Thymus (tissue), 14 donors: ENCODE data around the gene ZDHHC12. TPM values are rescaled to one million over a fixed set of nuclear protein-coding genes. Genes with fewer than 3 reads are reported as not detected.
A peak's percentile ranks its signal among the peaks of the same experiment; 100 is the strongest.

ENCODE experiments used
- DNase-seq, 9 donors: peaks; one replicate each; pipeline ENCODE4 v3.0.0-alpha.2; 2013; ENCODE audit warnings: low spot score in 9 of 9, low read depth in 6 of 9, missing footprints in 1 of 9
- H3K27ac ChIP-seq, 2 donors: one replicate each; pipeline ENCODE4 v1.5.1; 2013; ENCODE audit warnings: control low read depth in 1 of 2, low read depth in 1 of 2, low read length in 1 of 2, mild to moderate bottlenecking in 1 of 2, moderate library complexity in 1 of 2
- H3K27me3 ChIP-seq, 2 donors: one replicate each; pipeline ENCODE4 v1.5.1; 2013; ENCODE audit warnings: low read length in 1 of 2; ENCODE audit not compliant: control insufficient read depth in 2 of 2, insufficient read depth in 1 of 2
- H3K36me3 ChIP-seq, 2 donors: one replicate each; pipeline ENCODE4 v1.5.1; 2013; ENCODE audit warnings: low read length in 1 of 2, mild to moderate bottlenecking in 1 of 2, moderate library complexity in 1 of 2; ENCODE audit not compliant: control insufficient read depth in 2 of 2, insufficient read depth in 2 of 2
- H3K4me1 ChIP-seq, 2 donors: one replicate each; pipeline ENCODE4 v1.5.1; 2013; ENCODE audit warnings: low read length in 2 of 2; ENCODE audit not compliant: control insufficient read depth in 2 of 2, insufficient read depth in 2 of 2
- H3K4me3 ChIP-seq, 2 donors: one replicate each; pipeline ENCODE4 v1.5.1; 2013; ENCODE audit warnings: low read length in 2 of 2, control low read depth in 1 of 2, mild to moderate bottlenecking in 1 of 2
- H3K9me3 ChIP-seq, 2 donors: one replicate each; pipeline ENCODE4 v1.5.1; 2013; ENCODE audit warnings: low read length in 1 of 2, mild to moderate bottlenecking in 1 of 2; ENCODE audit not compliant: control insufficient read depth in 2 of 2, insufficient read depth in 1 of 2
- WGBS: extraction: QIAGEN DNeasy Blood & Tissue Kit; methylation state at CpG from one replicate; pipeline ENCODE4 v1.1.7; 2013; 5-methylcytosine and 5-hydroxymethylcytosine counted together
- long read RNA-seq, 10 donors: transcript quantifications; one replicate each; lab custom pipeline, GENCODE V29; 2026
- polyA plus RNA-seq: library from polyadenylated mRNA; stranded (reverse); fragments of 200-250 nt; gene quantifications from one replicate; pipeline ENCODE4 v1.2.3, GENCODE V29; 2013
- total RNA-seq: library from RNA; stranded (reverse); fragments of 120-200 nt; gene quantifications from one replicate; pipeline ENCODE4 v1.2.4, GENCODE V29; 2013
- donor health status: healthy.

The ZDHHC12 gene
- total RNA-seq (20.7 TPM), polyA plus RNA-seq (46.4 TPM)
- long read RNA-seq, donor 1, partial matches to known transcripts: 0 of 3 reads
- long read RNA-seq, donor 1, other reads (novel, unspliced or antisense): 0 of 3 reads
- long read RNA-seq, donor 2: 0 reads
- long read RNA-seq, donor 3, transcript ZDHHC12-201 (5 exons, 1,129 nt): major isoform, 18 of 18 reads
- long read RNA-seq, donor 3, partial matches to known transcripts: 0 of 18 reads
- long read RNA-seq, donor 3, other reads (novel, unspliced or antisense): 0 of 18 reads
- long read RNA-seq, donor 4, partial matches to known transcripts: 0 of 4 reads
- long read RNA-seq, donor 4, other reads (novel, unspliced or antisense): 0 of 4 reads
- long read RNA-seq, donor 5, transcript ZDHHC12-201 (5 exons, 1,129 nt): major isoform, 35 of 35 reads
- long read RNA-seq, donor 5, partial matches to known transcripts: 0 of 35 reads
- long read RNA-seq, donor 5, other reads (novel, unspliced or antisense): 0 of 35 reads
- long read RNA-seq, donor 6, transcript ZDHHC12-201 (5 exons, 1,129 nt): major isoform, 11 of 11 reads
- long read RNA-seq, donor 6, partial matches to known transcripts: 0 of 11 reads
- long read RNA-seq, donor 6, other reads (novel, unspliced or antisense): 0 of 11 reads
- long read RNA-seq, donor 7, transcript ZDHHC12-201 (5 exons, 1,129 nt): major isoform, 9 of 9 reads
- long read RNA-seq, donor 7, partial matches to known transcripts: 0 of 9 reads
- long read RNA-seq, donor 7, other reads (novel, unspliced or antisense): 0 of 9 reads
- long read RNA-seq, donor 8, transcript ZDHHC12-201 (5 exons, 1,129 nt): major isoform, 6 of 6 reads
- long read RNA-seq, donor 8, partial matches to known transcripts: 0 of 6 reads
- long read RNA-seq, donor 8, other reads (novel, unspliced or antisense): 0 of 6 reads
- long read RNA-seq, donor 9, transcript ZDHHC12-201 (5 exons, 1,129 nt): major isoform, 7 of 7 reads
- long read RNA-seq, donor 9, partial matches to known transcripts: 0 of 7 reads
- long read RNA-seq, donor 9, other reads (novel, unspliced or antisense): 0 of 7 reads
- long read RNA-seq, donor 10, transcript ZDHHC12-201 (5 exons, 1,129 nt): major isoform, 15 of 16 reads
- long read RNA-seq, donor 10, partial matches to known transcripts: 0 of 16 reads
- long read RNA-seq, donor 10, other reads (novel, unspliced or antisense): 0 of 16 reads

- WGBS: 1% methylated on average over 68 of the region's 68 CpGs
- peak; percentile 90 to 99 (median 98) for DNase-seq
- Histone ChIP-seq H3K27ac (peak within 1 kb of the TSS; percentile 75 to 84), H3K36me3 (peaks cover 21 to 28% of the 10 kb centered on the region in 2 donors), H3K4me1 (peaks cover 35 to 58% of the 10 kb centered on the region in 2 donors), H3K9me3 (peaks cover 0 to 4% of the 10 kb centered on the region in 2 donors), H3K4me3 (peak within 1 kb of the TSS; percentile 68 to 71), H3K27me3 (no peaks in the 10 kb centered on the region)
Observed at GRCh38 chr9:128723866-128724743, at the start of gene ZDHHC12. TSS of gene ZDHHC12 (minus strand) at chr9:128724127. CDS start at chr9:128724093, 34 bp downstream.

- Histone ChIP-seq H3K9me3 (peaks cover 0 to 11% of the 10 kb centered on the region in 2 donors), H3K36me3 (peaks cover 0 to 1% of the 10 kb centered on the region in 2 donors), H3K4me1 (peaks cover 11 to 15% of the 10 kb centered on the region in 2 donors), H3K4me3 (no peak overlapping the region), H3K27me3 (no peaks in the 10 kb centered on the region), H3K27ac (no peak overlapping the region)
- WGBS: 98% methylated on average over 5 of the region's 5 CpGs
- no peak for DNase-seq
Observed at GRCh38 chr9:128773049-128773448, 49.1 kb upstream of the ZDHHC12 start.

- peaks cover 11 to 15% of the 10 kb centered on the region in 2 donors for H3K4me1 ChIP-seq
- no peaks in the 10 kb centered on the region for H3K27me3 ChIP-seq
- peak within 1 kb of the TSS; percentile 85 to 95 for H3K27ac ChIP-seq
- peaks cover 6 to 8% of the 10 kb centered on the region in 2 donors for H3K36me3 ChIP-seq
- peaks cover 0 to 11% of the 10 kb centered on the region in 2 donors for H3K9me3 ChIP-seq
- 2% methylated on average over 72 of the region's 72 CpGs for WGBS
- peak; percentile 46 to 96 (median 91) for DNase-seq
- H3K4me3 ChIP-seq: peak within 1 kb of the TSS; percentile 72 to 77
Observed at GRCh38 chr9:128771745-128772519, 48.0 kb upstream of the ZDHHC12 start, which contains the start of gene ZER1. TSS of gene ZER1 (minus strand) at chr9:128771927. CDS start at chr9:128755565, 16,362 bp downstream.

- peak in 4 of 9 donors; percentile 12 to 53 (median 30) for DNase-seq
- Histone ChIP-seq H3K27ac (peak overlapping the region; percentile 81 to 95), H3K4me3 (peak overlapping the region; percentile 72 to 77), H3K4me1 (peaks cover 11 to 15% of the 10 kb centered on the region in 2 donors), H3K9me3 (peaks cover 0 to 9% of the 10 kb centered on the region in 2 donors), H3K27me3 (no peaks in the 10 kb centered on the region), H3K36me3 (peaks cover 6 to 8% of the 10 kb centered on the region in 2 donors)
- 1% methylated on average over 28 of the region's 28 CpGs for WGBS
Observed at GRCh38 chr9:128771094-128771721, 47.3 kb upstream of the ZDHHC12 start.

- peak overlapping the region; percentile 81 to 95 for H3K27ac ChIP-seq
- H3K27me3 ChIP-seq: no peaks in the 10 kb centered on the region
- peak overlapping the region; percentile 72 to 77 for H3K4me3 ChIP-seq
- WGBS: 91% methylated on average over 11 of the region's 11 CpGs
- peaks cover 11 to 18% of the 10 kb centered on the region in 2 donors for H3K4me1 ChIP-seq
- peaks cover 9 to 10% of the 10 kb centered on the region in 2 donors for H3K36me3 ChIP-seq
- DNase-seq: no peak
- H3K9me3 ChIP-seq: peaks cover 0 to 2% of the 10 kb centered on the region in 2 donors
Observed at GRCh38 chr9:128770286-128771030, 46.5 kb upstream of the ZDHHC12 start.

- 99% methylated on average over 6 of the region's 6 CpGs for WGBS
- H3K27me3 ChIP-seq: no peaks in the 10 kb centered on the region
Observed at GRCh38 chr9:128768606-128769005, 44.7 kb upstream of the ZDHHC12 start.

GRCh38 chr9:128765499-128765898, 41.6 kb upstream of the ZDHHC12 start:
- 93% methylated on average over 3 of the region's 3 CpGs for WGBS
- H3K9me3 ChIP-seq: no peaks in the 10 kb centered on the region
- H3K4me3 ChIP-seq: no peak overlapping the region
- DNase-seq: no peak
- H3K36me3 ChIP-seq: peaks cover 18 to 19% of the 10 kb centered on the region in 2 donors
- H3K27ac ChIP-seq: no peak overlapping the region
- no peaks in the 10 kb centered on the region for H3K27me3 ChIP-seq
- peaks cover 4 to 8% of the 10 kb centered on the region in 2 donors for H3K4me1 ChIP-seq

More at GRCh38 chr9:128768606-128769005, 44.7 kb upstream of the ZDHHC12 start:
- H3K4me1 ChIP-seq: peaks cover 11 to 20% of the 10 kb centered on the region in 2 donors
- H3K9me3 ChIP-seq: no peaks in the 10 kb centered on the region
- H3K4me3 ChIP-seq: no peak overlapping the region
- peaks cover 14 to 18% of the 10 kb centered on the region in 2 donors for H3K36me3 ChIP-seq
- DNase-seq: no peak
- no peak overlapping the region for H3K27ac ChIP-seq
